Measurements from ENCODE around the gene HDAC4. TPM values are rescaled to one million over a fixed set of nuclear protein-coding genes. Genes with fewer than 3 reads are reported as not detected.

The HDAC4 gene
- total and polyA plus RNA-seq, 10 of the 15 experiments (the other 5 are each of a cell fraction or from before 2014, with no cell fraction given): 0.22 to 15.7 (median 4.8) TPM

DNA sequence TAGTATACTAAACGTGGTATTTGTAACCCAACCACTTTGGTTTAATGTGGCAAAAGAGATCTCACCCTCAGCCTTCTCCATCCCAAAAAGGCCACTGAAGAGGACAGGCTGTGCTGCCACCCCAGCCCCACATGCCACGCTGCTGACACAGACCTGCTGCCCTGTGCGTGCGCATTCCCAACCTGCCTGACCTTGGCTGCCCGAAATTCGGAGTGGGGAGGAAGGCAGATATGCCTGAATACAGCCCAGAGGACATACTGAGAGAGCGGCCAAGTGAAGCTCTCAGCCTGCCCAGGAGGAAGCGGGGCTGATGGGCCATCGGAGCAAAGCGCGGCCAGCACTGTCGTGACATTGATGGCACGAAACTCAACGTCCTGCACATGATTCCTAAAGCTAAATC lies 70.0 kb downstream of the HDAC4 start (continued):
- no peak for TF ChIP-seq SMAD5 (IDR thresholded peaks at IDR 0.05; ENCODE audit: low read depth)

DNA sequence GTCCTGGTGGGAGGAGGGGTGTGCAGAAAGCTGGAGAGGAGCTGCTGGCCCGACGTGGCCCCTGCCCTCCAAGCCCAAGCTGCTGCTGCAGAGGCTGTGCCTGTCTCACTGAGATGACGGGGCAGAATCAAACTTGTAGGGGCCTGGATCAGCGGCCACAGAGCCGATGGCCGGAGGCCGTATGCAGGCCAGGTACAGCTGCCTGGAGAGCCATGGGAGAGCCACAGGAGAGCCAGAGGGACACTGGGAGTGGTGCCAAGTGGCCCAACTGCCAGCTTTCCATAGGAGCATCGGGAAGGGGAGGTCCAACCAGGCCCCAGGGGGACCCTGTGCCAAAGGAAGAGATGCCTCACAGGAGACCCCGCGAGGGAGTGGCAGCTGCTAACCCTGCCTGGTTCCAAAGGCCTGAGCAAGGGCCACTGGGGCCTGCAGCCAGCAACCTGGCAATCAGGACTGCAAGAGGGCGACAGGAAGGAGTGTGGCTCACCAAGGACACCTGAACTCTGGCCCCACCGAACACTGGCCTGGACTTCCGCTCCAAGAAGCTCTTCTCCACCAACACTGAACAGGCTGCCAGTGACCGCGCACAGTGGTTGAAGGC lies 70.7 kb downstream of the HDAC4 start:
- Histone ChIP-seq H3K79me2 (ENCODE audit: control insufficient read depth, insufficient read depth, low read length) (no peaks in the 10 kb centered on the region), H3K4me3 (no peak overlapping the region), H3K4me2 (ENCODE audit: control insufficient read depth, insufficient read depth) (no peak overlapping the region), H2AFZ (ENCODE audit: control insufficient read depth, low read depth, low read length) (no peak overlapping the region), H3K9ac (ENCODE audit: control insufficient read depth, insufficient read depth, low read length) (no peak overlapping the region), H4K20me1 (ENCODE audit: control insufficient read depth, insufficient read depth) (peaks cover 2% of the 10 kb centered on the region; the same call in 1 of the 2 replicates), H3K27ac (ENCODE audit: control insufficient read depth, insufficient read depth) (no peak overlapping the region), H3K36me3 (ENCODE audit: control insufficient read depth in 2 of 2, insufficient read depth in 2 of 2, low read length in 1 of 2) (no peaks in the 10 kb centered on the region), H3K4me1 (ENCODE audit: control insufficient read depth, insufficient read depth, low read length) (peaks cover 7% of the 10 kb centered on the region), H3K27me3 (replicated peaks in 1 of 2; ENCODE audit: control insufficient read depth in 2 of 2, insufficient read depth in 2 of 2, low read length in 1 of 2) (no peaks in the 10 kb centered on the region), H3K9me3 (replicated peaks; ENCODE audit: control insufficient read depth, insufficient read depth, low read length) (no peaks in the 10 kb centered on the region)
- BruUV-seq (replicated peaks): no TSS peak
- ATAC-seq (no peak), DNase-seq (ENCODE audit: low read depth, low spot score) (no peak), FAIRE-seq (no peak)
- in situ Hi-C loops (cut with MboI): no loop called here
- ChIA-PET CTCF (no interaction called here), POLR2A (no interaction called here), SMC1A (ENCODE audit: uncharacterized antibody, unreplicated experiment) (interaction anchor here (1.7 kb wide), 1 partner anchor 8 kb away, joined by 5 read pairs; no protein-coding TSS in a partner anchor), RAD21 (ENCODE audit: unreplicated experiment) (no interaction called here)
- no peak for TF ChIP-seq BHLHE40 (IDR thresholded peaks at IDR 0.05; ENCODE audit: borderline replicate concordance in 1 of 2, low read depth in 2 of 2, low read length in 1 of 2)
- TF ChIP-seq CUX1 (IDR thresholded peaks at IDR 0.05; ENCODE audit: insufficient replicate concordance, low read depth, low read length): no peak
- no peak for TF ChIP-seq FOXM1 (IDR thresholded peaks at IDR 0.05; ENCODE audit: low read depth, low read length)
- no peak for TF ChIP-seq STAT1 (conservative IDR thresholded peaks at IDR 0.05)
- TF ChIP-seq RFX5 (IDR thresholded peaks at IDR 0.05; ENCODE audit: low read depth, low read length): no peak
- TF ChIP-seq JUNB (IDR thresholded peaks at IDR 0.05): no peak
- no peak for TF ChIP-seq NBN (IDR thresholded peaks at IDR 0.05)
- no peak for TF ChIP-seq TCF12 (IDR thresholded peaks at IDR 0.05; ENCODE audit: low read depth, low read length)
- TF ChIP-seq USF1 (IDR thresholded peaks at IDR 0.05; ENCODE audit: borderline replicate concordance, extremely low read length, insufficient read depth, low read depth, low read length): no peak
- TF ChIP-seq SREBF2 (IDR thresholded peaks at IDR 0.05; ENCODE audit: low read length): no peak
- TF ChIP-seq RB1 (IDR thresholded peaks at IDR 0.05; ENCODE audit: borderline replicate concordance): no peak
- 91% methylated on average over 13 of the region's 15 CpGs for WGBS (ENCODE audit: insufficient coverage, insufficient replicate concordance, low lambda C conversion rate, missing lambda C conversion rate)
- intact Hi-C loops (cut with micrococcal nuclease; ENCODE audit: unreplicated experiment): no loop called here

All from GM12878 (cell line).